Osteocyte (in vitro differentiated cells): ENCODE data around the gene SPANXC. TPM values are rescaled to one million over a fixed set of nuclear protein-coding genes. Genes with fewer than 3 reads are reported as not detected.
"Not testable (repeated sequence)": the region's sequence is repeated elsewhere in the genome, so short reads cannot be mapped to it uniquely, and the experiment has no call there.

ENCODE experiments used
- DNase-seq: peaks from one replicate; pipeline ENCODE4 v3.0.0; 2021; ENCODE audit warnings: mixed read lengths; ENCODE audit not compliant: unreplicated experiment; ENCODE audit errors: extremely low spot score
- H3K27ac Mint-ChIP-seq: one replicate; pipeline ENCODE4 v1.8.0; 2021; ENCODE audit warnings: mild to moderate bottlenecking, mixed read lengths; ENCODE audit not compliant: unreplicated experiment
- H3K27me3 Mint-ChIP-seq: one replicate; pipeline ENCODE4 v1.8.0; 2021; ENCODE audit warnings: mixed read lengths; ENCODE audit not compliant: unreplicated experiment
- H3K36me3 Mint-ChIP-seq: one replicate; pipeline ENCODE4 v1.8.0; 2021; ENCODE audit warnings: mixed read lengths; ENCODE audit not compliant: unreplicated experiment
- H3K4me1 Mint-ChIP-seq: one replicate; pipeline ENCODE4 v1.8.0; 2021; ENCODE audit warnings: mixed read lengths; ENCODE audit not compliant: unreplicated experiment
- H3K4me3 Mint-ChIP-seq: one replicate; pipeline ENCODE4 v1.8.0; 2021; ENCODE audit warnings: mild to moderate bottlenecking, moderate library complexity, mixed read lengths; ENCODE audit not compliant: unreplicated experiment
- H3K9me3 Mint-ChIP-seq: one replicate; pipeline ENCODE4 v1.8.0; 2021; ENCODE audit warnings: mixed read lengths; ENCODE audit not compliant: unreplicated experiment
- long read RNA-seq: library from polyadenylated mRNA; unstranded; transcript quantifications from one replicate; pipeline ENCODE4 v2.0.0, GENCODE V29; 2021
- total RNA-seq: library from RNA; stranded (reverse); gene quantifications from 2 replicates; pipeline ENCODE4 v1.2.1, GENCODE V29; 2021
- TF ChIP-seq, protein P1 (sequence below): fragments of 200-600 bp; sonication (generic); IDR thresholded peaks from 2 replicates; pipeline ENCODE4 v1.5.0; 2021; ENCODE audit warnings: antibody characterized with exemption, mild to moderate bottlenecking, moderate library complexity

The SPANXC gene, protein sequence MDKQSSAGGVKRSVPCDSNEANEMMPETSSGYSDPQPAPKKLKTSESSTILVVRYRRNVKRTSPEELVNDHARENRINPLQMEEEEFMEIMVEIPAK
- total RNA-seq = not detected in 2 replicates
- long read RNA-seq = 0 reads

- not testable (repeated sequence) for H3K27ac Mint-ChIP-seq, DNase-seq, H3K4me1 Mint-ChIP-seq, H3K36me3 Mint-ChIP-seq, H3K27me3 Mint-ChIP-seq, H3K4me3 Mint-ChIP-seq, H3K9me3 Mint-ChIP-seq
Observed at GRCh38 chrX:141242417-141242816, at the start of gene SPANXC. TSS of gene SPANXC (minus strand) at chrX:141242517. CDS start at chrX:141242457, 60 bp downstream.

DNA sequence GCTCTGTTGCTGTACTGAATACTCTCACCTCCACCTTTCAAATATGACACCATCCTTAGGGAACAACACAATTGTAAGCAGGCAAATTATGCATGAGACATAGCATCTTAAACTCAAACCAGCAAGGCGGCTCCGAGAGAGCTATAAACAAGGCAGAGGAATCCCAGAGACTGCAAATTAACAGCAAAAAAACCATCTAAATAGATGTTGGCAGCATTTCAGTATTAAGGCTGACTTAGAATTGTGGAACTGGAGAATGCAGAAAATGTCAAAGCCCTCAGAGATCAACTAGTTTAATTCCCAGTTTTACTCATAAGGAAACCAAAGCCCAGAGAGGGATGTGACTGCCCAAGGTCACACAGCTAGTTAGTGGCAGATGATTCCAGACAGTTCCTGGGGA, 37.2 kb upstream of the SPANXC start:
- TF ChIP-seq, protein P1, sequence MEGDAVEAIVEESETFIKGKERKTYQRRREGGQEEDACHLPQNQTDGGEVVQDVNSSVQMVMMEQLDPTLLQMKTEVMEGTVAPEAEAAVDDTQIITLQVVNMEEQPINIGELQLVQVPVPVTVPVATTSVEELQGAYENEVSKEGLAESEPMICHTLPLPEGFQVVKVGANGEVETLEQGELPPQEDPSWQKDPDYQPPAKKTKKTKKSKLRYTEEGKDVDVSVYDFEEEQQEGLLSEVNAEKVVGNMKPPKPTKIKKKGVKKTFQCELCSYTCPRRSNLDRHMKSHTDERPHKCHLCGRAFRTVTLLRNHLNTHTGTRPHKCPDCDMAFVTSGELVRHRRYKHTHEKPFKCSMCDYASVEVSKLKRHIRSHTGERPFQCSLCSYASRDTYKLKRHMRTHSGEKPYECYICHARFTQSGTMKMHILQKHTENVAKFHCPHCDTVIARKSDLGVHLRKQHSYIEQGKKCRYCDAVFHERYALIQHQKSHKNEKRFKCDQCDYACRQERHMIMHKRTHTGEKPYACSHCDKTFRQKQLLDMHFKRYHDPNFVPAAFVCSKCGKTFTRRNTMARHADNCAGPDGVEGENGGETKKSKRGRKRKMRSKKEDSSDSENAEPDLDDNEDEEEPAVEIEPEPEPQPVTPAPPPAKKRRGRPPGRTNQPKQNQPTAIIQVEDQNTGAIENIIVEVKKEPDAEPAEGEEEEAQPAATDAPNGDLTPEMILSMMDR = no peak
- H3K4me1 Mint-ChIP-seq = peaks cover 2% of the 10 kb centered on the region
- no peaks in the 10 kb centered on the region for H3K9me3 Mint-ChIP-seq
- no peaks in the 10 kb centered on the region for H3K36me3 Mint-ChIP-seq
- no peak overlapping the region for H3K27ac Mint-ChIP-seq
- H3K4me3 Mint-ChIP-seq = no peak overlapping the region
- H3K27me3 Mint-ChIP-seq = no peaks in the 10 kb centered on the region
- no peak for DNase-seq

- Mint-ChIP-seq H3K4me1 (no peaks in the 10 kb centered on the region), H3K4me3 (no peak overlapping the region), H3K36me3 (no peaks in the 10 kb centered on the region), H3K9me3 (no peaks in the 10 kb centered on the region), H3K27ac (no peak overlapping the region), H3K27me3 (no peaks in the 10 kb centered on the region)
- TF ChIP-seq, protein P1 = peak; percentile 73
- DNase-seq = no peak
Observed at GRCh38 chrX:141278306-141278705, 36.0 kb upstream of the SPANXC start.

DNA sequence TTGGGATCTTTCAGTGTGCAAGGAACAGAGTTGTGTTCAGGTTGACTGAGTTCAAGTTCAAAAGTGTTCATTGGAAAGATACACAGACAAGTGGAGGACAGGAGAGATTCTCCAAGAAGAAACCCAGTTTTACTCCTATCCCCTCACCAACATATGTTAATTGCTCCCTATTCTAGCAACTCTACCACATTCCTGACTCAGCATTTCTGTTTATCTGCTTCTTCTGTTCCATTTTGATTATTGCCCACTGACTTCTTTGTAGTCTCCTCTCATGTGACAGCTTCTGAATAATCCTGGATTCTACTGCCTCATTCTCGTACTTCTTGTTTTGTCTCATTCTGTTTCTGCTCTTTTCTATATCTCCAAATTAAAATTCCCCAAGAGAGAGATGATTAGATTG, 15.8 kb upstream of the SPANXC start:
- H3K27ac Mint-ChIP-seq = no peak overlapping the region
- DNase-seq = no peak
- H3K36me3 Mint-ChIP-seq = no peaks in the 10 kb centered on the region
- peaks cover 16% of the 10 kb centered on the region for H3K9me3 Mint-ChIP-seq
- H3K27me3 Mint-ChIP-seq = no peaks in the 10 kb centered on the region
- no peaks in the 10 kb centered on the region for H3K4me1 Mint-ChIP-seq
- no peak overlapping the region for H3K4me3 Mint-ChIP-seq
- TF ChIP-seq, protein P1 = no peak

DNA sequence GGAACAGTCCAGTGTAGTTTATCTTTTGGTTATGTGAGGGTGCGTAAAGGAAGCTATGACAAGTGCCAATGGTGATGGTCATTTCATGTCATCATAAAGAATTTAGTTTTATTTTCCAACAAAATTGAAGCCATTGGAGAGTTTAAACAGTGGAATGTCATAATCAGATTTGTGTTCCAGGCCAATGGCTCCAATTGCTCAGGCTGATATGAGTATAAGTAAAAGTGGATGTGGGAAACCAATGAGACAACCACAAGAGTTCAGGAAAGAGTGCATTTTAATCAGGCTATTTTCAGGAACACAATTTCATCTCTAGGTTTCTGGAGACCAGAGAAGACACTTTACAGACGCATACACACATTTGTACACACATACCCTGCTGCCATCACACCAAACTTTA, 20.7 kb downstream of the SPANXC start:
- Mint-ChIP-seq H3K9me3 (peaks cover 8% of the 10 kb centered on the region), H3K4me1 (peaks cover 22% of the 10 kb centered on the region), H3K27me3 (no peaks in the 10 kb centered on the region), H3K36me3 (no peaks in the 10 kb centered on the region), H3K27ac (no peak overlapping the region), H3K4me3 (no peak overlapping the region)
- TF ChIP-seq, protein P1 = no peak
- DNase-seq = no peak
